Activated CD4-positive, CD25-positive, alpha-beta regulatory T cell (primary cell): Measurements from ENCODE around the gene CCNL2.

ENCODE experiments used
- DNase-seq, 4 experiments: peaks; one replicate each; lab custom pipeline; 2025; lab: John Stamatoyannopoulos, UW

The CCNL2 gene

DNA sequence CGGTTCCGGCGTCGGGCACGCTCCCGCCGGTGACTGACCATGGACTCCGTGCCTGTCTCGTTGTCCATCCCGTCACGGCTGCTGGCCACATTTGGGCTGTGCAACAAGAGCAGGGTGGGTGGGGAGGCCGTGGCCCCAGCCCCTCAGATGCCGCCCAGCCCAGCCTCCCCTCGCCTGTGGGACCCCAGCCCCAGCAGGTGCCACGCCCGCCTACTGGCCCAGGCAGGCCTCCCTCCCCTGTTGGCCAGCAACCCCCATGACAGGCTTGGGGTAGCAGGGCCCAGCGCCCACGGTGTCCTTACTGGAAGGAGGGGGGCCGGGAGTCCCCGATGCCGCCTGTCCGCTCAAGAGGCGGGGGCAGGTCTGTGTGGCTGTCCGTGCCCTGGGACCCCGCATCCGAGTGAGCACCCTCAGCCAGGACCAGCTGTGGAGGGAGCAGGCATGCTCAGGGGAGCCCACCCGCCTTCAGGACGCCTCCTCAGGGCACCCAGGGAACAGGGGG lies 57.0 kb downstream of the CCNL2 start:
- no peak for DNase-seq

DNA sequence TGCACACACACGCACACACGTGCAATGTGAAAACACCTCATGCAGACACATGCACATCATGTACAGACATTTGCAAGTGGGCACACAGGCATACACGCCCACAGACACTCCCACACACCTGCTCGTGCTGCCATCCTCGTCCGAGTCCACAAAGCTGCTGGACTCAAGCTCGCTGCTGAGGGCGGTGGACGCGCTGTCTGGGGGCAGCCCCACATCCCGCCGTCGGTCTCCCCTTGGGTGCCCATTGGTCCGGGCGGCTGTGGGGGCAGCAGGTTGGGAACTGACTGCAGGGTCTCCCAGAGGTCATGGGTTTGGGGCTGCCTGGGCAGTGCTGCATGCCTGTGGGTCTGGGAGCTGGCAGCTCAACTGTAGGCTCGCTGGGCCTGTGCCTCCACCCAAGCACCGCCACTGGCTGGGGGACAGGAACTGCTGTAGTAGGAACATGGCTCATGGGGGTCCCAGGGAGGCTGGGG lies 57.5 kb downstream of the CCNL2 start:
- DNase-seq, result no peak

DNA sequence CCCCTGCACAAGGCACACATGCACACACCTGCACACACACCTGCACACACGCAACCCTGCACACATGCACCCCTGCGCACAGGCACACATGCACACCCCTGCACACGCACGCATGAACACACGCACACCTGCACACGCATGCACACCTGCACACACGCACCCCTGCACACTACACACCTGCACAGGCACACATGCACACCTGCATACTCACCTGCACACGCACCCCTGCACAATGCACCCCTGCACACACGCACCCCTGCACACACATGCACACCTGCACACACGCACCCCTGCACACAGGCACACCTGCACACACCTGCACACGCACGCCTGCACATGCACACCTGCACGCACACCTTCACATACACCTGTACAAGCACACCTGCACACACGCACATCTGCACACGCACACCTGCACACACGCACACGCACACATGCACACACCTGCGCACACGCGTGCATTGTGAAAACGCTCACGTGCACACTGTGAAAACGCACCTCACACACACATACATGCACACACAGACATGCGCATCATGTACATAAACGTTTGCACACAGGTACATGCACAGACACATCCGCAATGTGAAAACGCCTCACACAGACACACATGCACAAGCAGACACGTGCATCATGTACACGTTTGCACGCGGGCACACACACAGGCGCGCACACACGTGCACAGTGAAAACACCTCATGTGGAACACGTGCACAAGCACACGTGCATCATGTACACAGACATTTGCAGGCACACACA lies 58.2 kb downstream of the CCNL2 start:
- no peak for DNase-seq

DNA sequence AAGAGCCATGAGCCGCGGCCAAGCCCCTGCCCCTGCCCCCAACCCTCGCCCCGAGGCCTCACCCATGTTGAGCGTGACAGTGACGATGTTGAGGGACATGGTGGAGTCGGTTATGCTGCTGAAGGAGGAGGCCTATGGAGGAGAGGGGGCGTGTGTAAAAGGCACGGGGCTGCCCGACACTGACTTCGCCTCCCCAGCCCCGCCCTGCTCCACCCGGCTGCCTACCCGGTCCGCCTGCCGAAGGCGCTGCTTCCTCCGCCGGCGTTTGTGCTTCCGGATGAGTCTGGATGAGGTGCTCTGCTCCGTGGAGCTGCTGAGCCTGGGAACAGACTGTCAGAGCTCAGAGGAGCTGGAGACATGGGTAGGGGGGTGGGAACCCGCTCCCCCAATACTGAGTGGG lies 59.0 kb downstream of the CCNL2 start:
- no peak for DNase-seq

DNA sequence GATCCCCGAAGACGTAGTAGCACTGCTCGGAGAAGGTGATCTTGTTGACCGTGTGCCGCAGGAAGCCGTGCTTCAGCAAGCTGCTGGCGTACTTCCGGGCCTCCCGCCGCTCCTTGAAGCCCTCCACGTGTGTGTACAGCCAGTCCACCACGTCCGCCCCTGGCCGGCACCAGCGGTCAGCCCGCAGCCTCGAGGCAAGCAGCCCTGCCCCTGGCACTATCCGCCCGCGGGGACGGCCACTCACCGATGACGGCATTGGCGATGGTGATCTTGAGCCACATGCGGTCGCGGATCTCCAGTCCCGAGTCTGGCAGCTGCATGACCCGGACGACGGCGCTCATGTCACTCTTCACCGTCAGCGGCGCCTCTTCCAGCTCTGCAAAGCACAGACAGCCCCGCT lies 60.9 kb downstream of the CCNL2 start:
- DNase-seq, result no peak

DNA sequence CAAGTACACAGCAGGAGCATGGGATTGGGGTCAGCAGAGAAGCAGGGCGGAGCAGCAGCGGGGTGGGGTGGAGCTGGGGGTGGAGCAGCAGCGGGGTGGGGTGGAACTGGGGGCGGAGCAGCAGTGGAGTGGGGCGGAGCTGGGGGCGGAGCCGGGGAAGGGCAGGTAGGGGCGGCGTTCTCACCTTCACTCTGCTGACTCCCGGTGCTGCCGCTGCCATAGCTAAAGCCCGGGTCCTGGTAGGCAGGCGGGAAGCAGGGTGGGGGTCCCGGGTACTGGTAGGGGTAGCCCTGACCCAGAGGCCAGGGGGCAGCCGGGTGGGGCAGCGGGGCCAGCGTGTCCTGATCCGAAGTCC lies 61.4 kb downstream of the CCNL2 start:
- DNase-seq, result no peak

DNA sequence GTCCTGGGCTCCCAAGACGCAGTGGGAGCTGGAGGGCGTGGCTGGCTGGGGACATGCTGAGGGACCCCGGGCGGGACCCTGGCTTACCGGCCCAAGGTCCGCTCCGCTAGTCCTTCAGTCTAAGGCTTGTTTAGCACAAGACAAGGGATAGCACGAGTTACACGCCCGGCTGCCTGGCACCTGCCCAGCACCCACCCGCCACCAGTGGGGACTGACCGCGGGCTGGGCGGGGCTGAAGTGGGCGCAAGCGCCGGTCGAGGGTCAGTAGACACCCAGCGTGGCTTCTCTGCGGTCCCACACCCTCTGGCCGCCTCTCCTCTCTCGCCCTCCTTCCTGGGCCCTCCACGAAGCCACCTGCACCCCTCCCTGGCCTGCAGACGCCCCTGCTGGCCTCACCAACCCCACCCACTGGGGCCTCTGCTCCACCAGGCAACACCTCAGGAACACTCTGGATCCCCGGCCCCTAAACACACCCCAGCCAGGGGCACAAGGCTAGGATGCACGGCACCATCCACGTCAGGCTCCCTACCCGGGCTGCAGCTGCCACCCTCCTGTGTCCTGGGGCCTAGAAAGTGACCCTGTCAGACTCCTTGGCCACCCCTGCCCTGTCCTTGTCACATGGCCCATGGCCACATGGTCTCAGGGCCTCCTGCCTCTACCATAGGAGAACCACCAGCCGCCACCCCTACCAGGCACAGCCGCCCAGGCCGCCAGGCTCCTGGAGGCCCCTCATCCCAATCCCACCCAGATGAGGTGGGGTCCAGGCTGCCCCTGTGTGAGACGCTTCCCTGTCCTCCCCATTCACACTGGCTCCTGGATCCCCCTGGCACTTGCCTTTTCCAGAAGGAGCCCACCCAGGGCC lies 62.0 kb downstream of the CCNL2 start:
- no peak for DNase-seq

DNA sequence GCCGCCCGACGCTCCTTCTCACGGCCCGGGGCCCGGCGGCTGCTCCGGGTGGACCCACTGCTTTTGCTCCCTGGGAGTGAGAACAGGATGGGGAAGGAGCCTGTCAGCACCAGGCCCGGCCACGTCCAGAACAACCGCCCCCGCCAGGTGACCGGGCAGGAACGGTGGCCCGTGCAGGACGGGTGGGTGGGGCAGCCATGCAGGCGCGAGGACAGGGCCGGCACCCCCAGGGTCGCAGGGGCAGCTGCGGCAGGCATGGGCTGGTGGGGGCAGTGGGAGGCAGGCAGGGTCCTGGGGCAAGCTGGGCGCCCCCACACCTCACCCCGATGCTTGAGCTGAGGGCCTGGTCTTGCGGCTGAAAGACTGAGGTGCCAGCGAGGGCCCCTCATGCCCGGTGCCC lies 62.7 kb downstream of the CCNL2 start:
- DNase-seq, result no peak

DNA sequence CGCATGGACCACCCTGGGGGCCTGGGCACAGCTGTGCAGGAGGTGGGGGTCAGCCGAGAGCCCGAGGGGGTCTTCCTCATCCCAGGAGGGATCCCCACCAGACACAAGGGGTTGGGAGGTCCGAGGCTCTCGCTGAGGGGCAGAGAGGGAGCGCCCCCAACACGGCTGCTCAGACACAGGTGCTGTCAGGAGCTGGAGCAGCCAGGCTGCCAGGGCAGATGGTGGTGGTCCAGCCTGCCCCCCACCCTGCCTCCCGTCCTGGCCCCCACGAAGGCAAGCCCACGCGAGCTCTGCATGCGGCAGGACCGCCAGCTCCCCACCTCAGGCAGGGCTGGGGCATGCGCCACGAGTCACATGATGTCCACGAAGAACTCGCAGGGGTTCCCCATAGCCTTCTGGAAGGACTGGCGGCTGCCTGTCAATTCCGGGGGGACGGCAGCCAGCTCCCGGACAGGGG lies 63.3 kb downstream of the CCNL2 start:
- DNase-seq, result no peak
